ENCODE results near the gene NPHS2.

NPHS2 gene

GRCh38 chr1:179591253-179591591 is 15.5 kb upstream of the NPHS2 start:
- in situ Hi-C loops (cut with MboI; ENCODE audit: low sequenced_read_pairs, unreplicated experiment) = no loop called here
- no peak for TF ChIP-seq CTCF (IDR thresholded peaks at IDR 0.05; ENCODE audit: borderline replicate concordance, control extremely low read depth, extremely low read depth, insufficient read depth, missing control alignments)
- DNase-seq (ENCODE audit: low spot score) = peak; percentile 12

- no peak for DNase-seq (ENCODE audit: low spot score)
- in situ Hi-C loops (cut with MboI; ENCODE audit: low sequenced_read_pairs, unreplicated experiment) = no loop called here
- TF ChIP-seq CTCF (IDR thresholded peaks at IDR 0.05; ENCODE audit: borderline replicate concordance, control extremely low read depth, extremely low read depth, insufficient read depth, missing control alignments) = no peak
Observed at GRCh38 chr1:179590671-179591070, 14.9 kb upstream of the NPHS2 start.

- in situ Hi-C loops (cut with MboI; ENCODE audit: low sequenced_read_pairs, unreplicated experiment) = no loop called here
- TF ChIP-seq CTCF (IDR thresholded peaks at IDR 0.05; ENCODE audit: borderline replicate concordance, control extremely low read depth, extremely low read depth, insufficient read depth, missing control alignments) = no peak
- DNase-seq (ENCODE audit: low spot score) = no peak
Observed at GRCh38 chr1:179589509-179589908, 13.8 kb upstream of the NPHS2 start.

- in situ Hi-C loops (cut with MboI; ENCODE audit: low sequenced_read_pairs, unreplicated experiment) = no loop called here
- TF ChIP-seq CTCF (IDR thresholded peaks at IDR 0.05; ENCODE audit: borderline replicate concordance, control extremely low read depth, extremely low read depth, insufficient read depth, missing control alignments) = no peak
- DNase-seq (ENCODE audit: low spot score) = peak; percentile 11
Observed at GRCh38 chr1:179588425-179589024, 12.8 kb upstream of the NPHS2 start.

- in situ Hi-C loops (cut with MboI; ENCODE audit: low sequenced_read_pairs, unreplicated experiment) = no loop called here
Observed at GRCh38 chr1:179587336-179587735, 11.6 kb upstream of the NPHS2 start.

GRCh38 chr1:179586107-179586823 is 10.5 kb upstream of the NPHS2 start:
- in situ Hi-C loops (cut with MboI; ENCODE audit: low sequenced_read_pairs, unreplicated experiment) = no loop called here
- peak; percentile 18 for DNase-seq (ENCODE audit: low spot score)
- TF ChIP-seq CTCF (IDR thresholded peaks at IDR 0.05; ENCODE audit: borderline replicate concordance, control extremely low read depth, extremely low read depth, insufficient read depth, missing control alignments) = no peak

More at GRCh38 chr1:179587336-179587735, 11.6 kb upstream of the NPHS2 start:
- no peak for DNase-seq (ENCODE audit: low spot score)
- TF ChIP-seq CTCF (IDR thresholded peaks at IDR 0.05; ENCODE audit: borderline replicate concordance, control extremely low read depth, extremely low read depth, insufficient read depth, missing control alignments) = no peak

Data from GM13976 (cell line).